Effector CD8-positive, alpha-beta T cell (primary cell): Measurements from ENCODE around the gene PSTPIP2.
"Not testable (repeated sequence)": the region's sequence is repeated elsewhere in the genome, so short reads cannot be mapped to it uniquely, and the experiment has no call there.

Experiments used
- DNase-seq: peaks from one replicate; lab custom pipeline; 2025; lab: John Stamatoyannopoulos, UW

PSTPIP2 gene

GRCh38 chr18:46070232-46070631, 1.8 kb downstream of the PSTPIP2 start:
- DNase-seq = no peak

- no peak for DNase-seq
Observed at GRCh38 chr18:46069524-46069923, 2.5 kb downstream of the PSTPIP2 start.

DNA sequence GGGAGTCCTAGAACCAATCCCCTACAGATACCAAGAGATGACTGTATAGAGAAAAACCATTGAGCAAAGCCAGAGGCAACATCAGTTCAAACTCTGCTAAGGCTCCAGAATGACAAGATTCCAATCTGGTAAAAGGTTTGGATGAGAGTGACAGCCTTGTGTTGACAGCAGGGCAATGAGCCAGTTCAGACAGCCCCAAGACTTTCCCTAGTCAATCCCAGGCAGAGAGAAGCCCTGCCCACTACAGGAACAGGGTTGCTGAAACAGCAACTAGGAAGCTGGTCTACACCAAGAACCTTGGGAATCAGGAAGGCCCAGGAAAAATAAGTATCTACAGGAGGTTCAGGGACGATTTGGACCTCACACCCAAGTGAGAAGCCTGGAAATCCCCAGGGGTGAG, 3.3 kb downstream of the PSTPIP2 start:
- DNase-seq = no peak

DNA sequence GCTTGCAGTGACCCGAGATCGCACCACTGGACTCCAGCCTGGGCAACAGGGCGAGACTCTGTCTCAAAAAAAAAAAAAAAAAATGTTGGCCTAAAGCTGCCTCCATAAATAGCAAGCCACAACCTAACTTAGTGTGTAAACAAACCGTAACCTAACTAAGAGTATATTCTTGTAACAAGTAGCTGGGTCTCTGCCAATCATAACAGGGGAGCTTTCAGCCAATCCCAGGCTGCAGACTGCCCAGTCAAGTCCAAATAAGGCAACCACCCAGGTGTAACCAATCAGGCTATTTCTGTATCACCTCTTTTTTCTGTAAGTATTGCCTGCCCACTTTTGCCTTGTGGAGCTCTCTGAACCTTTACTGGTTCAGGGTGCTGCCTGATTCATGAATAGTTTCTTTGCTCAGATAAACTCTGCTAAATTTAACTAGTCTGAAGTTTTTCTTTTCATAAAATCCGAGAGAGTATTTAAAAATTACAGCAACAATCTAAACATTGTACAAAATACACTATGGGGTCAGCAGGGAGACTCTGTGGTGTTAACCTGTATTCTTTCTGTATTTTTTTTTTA, 4.5 kb downstream of the PSTPIP2 start:
- DNase-seq = no peak

- DNase-seq = no peak
Observed at GRCh38 chr18:46062781-46063180, 9.3 kb downstream of the PSTPIP2 start.

DNA sequence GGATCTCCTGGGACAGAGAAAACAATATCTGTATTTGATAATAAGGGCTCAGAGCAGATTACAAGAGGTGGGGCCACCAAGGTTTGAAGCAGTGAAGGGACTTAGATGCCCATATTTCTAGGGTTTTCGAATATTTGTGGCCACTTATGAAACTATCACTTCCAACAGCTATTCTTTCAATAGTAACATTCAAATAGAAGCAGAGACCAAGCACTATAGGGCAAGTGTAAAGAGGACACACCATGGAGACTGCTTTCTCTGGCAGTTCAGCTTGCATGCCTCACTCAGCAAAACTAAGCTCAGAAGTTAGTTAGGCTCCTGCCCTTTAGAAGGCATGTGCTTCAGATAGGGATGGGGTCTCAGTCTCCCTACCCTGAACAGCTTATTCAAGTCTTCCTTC, 10.3 kb downstream of the PSTPIP2 start:
- DNase-seq = no peak

GRCh38 chr18:46061387-46061786, 10.7 kb downstream of the PSTPIP2 start:
- DNase-seq = no peak

GRCh38 chr18:46060359-46060841, 11.7 kb downstream of the PSTPIP2 start:
- DNase-seq = no peak

- no peak for DNase-seq
Observed at GRCh38 chr18:46055838-46056230, 16.2 kb downstream of the PSTPIP2 start.

DNA sequence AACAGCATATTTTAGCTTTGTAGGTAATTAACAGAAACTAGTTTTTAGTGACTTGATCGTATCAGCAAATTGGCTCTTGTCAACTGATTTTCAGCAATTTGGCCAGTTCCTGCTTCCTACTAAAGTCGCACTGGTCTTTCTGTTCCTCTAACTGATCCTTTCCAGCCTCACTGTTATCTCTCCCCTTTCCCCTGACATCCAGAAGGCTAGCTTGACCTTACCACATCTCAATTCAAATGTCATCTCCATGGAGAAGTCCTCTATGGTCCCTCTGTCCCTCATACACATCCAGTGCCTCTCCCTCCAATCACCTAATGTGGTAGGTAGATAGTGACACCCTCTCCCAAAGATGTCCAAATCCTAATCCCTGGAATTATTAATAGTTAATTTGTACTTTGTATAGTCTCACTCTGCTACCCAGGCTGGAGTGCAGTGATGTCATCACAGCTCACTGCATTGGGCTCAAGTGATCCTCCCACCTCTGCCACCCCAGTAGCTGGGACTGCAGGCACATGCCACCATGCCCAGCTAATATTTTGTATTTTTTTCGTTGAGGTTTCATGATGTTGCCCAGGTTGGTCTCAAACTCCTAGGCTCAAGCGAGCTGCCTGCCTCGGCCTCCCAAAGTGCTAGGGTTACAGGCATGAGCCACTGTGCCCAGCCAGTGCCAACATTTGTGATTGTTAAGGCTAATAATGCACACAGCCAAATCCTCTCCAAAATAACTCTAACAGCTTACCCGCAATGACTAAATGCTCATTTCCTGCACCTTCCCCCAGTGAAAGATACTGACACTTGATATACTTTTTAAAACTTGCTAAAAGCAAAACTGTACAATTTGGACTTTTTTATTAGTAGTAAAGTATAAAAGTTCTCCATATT, 16.9 kb downstream of the PSTPIP2 start:
- DNase-seq = no peak

DNA sequence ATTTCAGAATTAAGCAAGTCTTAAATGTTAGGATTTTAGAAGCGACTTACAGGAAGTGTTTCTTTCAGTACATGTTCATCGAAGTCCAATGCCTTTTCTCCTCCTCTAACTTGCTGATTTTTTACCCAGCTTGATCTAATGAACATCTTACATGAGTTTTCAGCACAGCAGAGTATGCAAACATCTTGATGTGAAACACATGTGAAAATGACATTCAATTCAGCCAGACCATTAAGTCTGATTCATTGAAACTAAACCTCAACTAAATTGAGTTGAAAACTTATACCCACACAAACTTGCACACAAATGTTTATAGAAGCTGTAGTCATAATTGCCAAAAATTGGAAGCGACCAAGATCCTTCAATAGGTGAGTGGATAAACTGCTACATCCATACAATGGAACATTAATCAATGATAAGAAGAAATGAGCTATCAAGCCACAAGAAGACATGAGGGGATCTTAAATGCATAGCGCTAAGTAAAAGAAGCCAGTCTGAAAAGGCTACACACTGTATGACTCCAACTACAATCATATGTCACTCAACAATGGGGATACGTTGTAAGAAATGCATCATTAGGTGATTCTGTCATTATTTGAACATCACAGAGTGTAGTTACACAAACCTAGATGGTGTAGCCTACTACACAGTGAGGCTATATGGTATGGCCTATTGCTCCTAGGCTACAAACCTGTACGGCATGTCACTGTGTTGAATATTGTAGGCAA, 18.5 kb downstream of the PSTPIP2 start:
- DNase-seq = no peak

GRCh38 chr18:46051731-46052461, 20.2 kb downstream of the PSTPIP2 start:
- DNase-seq = no peak

DNA sequence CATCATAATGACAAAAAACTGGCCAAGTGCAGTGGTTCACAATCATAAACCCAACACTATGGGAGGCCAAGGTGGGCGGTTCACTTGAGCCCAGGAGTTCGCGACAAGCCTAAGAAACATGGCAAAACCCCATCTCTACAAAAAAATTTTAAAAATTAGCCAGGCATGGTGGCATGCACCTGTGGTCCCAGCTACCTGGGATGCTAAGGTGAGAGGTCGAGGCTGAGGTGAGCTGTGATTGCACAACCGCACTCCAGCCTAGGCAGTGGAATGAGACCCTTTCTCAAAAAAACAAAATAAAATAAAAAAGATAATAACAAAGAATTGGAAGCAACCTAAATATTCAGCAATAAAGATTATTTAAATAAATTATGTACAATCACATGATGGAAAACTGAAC, 21.8 kb downstream of the PSTPIP2 start:
- DNase-seq = no peak

GRCh38 chr18:46048641-46049040, 23.4 kb downstream of the PSTPIP2 start:
- no peak for DNase-seq

- DNase-seq = not testable (repeated sequence)
Observed at GRCh38 chr18:46047369-46047768, 24.7 kb downstream of the PSTPIP2 start.

DNA sequence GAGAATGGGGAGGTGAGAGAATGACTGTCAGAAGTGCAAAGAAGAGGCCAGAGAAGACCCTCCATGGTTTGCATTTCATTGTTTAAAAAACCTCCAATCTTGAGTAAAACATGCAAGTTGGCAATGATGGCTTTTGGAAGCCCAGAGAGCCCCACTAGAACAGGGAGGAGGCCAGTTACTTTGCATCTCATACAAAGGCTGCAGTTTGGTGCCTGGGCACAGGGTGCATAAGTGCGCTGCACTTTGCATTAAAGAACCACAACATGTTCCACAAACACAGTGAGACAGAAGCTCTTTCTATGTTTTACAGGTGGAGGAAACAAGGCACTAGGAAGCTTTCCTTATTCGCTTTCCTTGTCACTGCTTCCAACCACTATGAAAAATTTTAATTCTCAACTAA, 25.4 kb downstream of the PSTPIP2 start:
- DNase-seq = no peak

GRCh38 chr18:46046126-46046525, 25.9 kb downstream of the PSTPIP2 start:
- no peak for DNase-seq

- no peak for DNase-seq
Observed at GRCh38 chr18:46042571-46043123, 29.4 kb downstream of the PSTPIP2 start.

- DNase-seq = no peak
Observed at GRCh38 chr18:46040747-46041104, 31.3 kb downstream of the PSTPIP2 start.

- DNase-seq = no peak
Observed at GRCh38 chr18:46040033-46040746, 31.9 kb downstream of the PSTPIP2 start.
